ENCODE results near the gene NOP56.

NOP56 gene

DNA sequence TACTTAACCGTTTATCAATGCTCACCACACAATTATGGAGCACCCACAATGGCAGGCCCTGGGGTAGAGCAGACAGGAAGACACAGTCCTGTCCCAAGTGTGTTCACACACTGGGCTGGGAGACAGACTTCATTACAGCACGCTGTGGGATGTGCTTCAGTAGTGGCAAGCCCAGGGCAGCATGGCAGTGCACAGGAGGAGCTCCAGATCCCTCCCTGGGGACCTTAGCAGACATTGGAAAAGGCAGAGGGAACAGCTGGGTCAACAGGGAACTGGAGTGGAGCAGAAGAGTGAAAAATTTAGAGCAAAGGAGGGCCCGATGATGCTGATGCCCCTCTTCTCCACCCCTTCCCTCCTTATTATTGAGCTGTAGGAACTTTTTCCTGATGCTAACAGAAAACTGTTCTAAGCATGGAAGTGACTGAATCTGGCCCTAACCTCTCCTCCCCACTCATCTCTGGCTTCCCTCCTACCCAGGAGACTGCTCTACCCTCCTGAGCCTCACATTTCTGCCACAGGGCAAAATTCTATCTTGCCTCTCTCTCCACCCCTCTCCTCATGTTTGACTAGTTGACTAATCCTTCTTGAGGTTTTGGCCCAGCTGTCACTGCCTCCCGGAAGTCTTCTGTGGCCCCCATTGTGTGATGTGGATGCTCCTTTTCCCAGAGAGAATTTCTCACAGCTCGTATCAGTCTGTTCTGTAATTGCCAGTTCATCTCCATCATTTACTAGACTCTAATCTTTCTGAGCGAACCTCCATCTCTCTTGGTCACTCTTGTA, 41.3 kb upstream of the NOP56 start:
- no peaks in the 10 kb centered on the region for H3F3A ChIP-seq (ENCODE audit: low read depth)
- no peaks in the 10 kb centered on the region for H3K36me3 ChIP-seq (ENCODE audit: insufficient read depth, low read length)
- peaks cover 6% of the 10 kb centered on the region; the same call in 1 of the 2 replicates for H3K9me3 ChIP-seq (ENCODE audit: insufficient read depth, low read depth, low read length)
- no peaks in the 10 kb centered on the region for H4K20me1 ChIP-seq (ENCODE audit: insufficient read depth, low read length, poor library complexity, severe bottlenecking)
- no peak overlapping the region for H3K4me2 ChIP-seq (ENCODE audit: low read depth, low read length, poor library complexity, severe bottlenecking)
- H3K9me2 ChIP-seq (replicated peaks; ENCODE audit: low read depth, low read length), result no peaks in the 10 kb centered on the region
- H3K4me3 ChIP-seq (ENCODE audit: low read length, poor library complexity, severe bottlenecking), result no peak overlapping the region
- no peak overlapping the region for H3K9ac ChIP-seq (ENCODE audit: low read depth, low read length, poor library complexity, severe bottlenecking)
- H3K27me3 ChIP-seq (ENCODE audit: insufficient read depth, low read length, poor library complexity, severe bottlenecking), result no peaks in the 10 kb centered on the region
- TF ChIP-seq EZH2phosphoT487 (IDR thresholded peaks at IDR 0.05; ENCODE audit: borderline replicate concordance), result no peak
- TF ChIP-seq, protein P1, sequence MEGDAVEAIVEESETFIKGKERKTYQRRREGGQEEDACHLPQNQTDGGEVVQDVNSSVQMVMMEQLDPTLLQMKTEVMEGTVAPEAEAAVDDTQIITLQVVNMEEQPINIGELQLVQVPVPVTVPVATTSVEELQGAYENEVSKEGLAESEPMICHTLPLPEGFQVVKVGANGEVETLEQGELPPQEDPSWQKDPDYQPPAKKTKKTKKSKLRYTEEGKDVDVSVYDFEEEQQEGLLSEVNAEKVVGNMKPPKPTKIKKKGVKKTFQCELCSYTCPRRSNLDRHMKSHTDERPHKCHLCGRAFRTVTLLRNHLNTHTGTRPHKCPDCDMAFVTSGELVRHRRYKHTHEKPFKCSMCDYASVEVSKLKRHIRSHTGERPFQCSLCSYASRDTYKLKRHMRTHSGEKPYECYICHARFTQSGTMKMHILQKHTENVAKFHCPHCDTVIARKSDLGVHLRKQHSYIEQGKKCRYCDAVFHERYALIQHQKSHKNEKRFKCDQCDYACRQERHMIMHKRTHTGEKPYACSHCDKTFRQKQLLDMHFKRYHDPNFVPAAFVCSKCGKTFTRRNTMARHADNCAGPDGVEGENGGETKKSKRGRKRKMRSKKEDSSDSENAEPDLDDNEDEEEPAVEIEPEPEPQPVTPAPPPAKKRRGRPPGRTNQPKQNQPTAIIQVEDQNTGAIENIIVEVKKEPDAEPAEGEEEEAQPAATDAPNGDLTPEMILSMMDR (conservative IDR thresholded peaks at IDR 0.05; ENCODE audit: low read length), result no peak
- no peak overlapping the region for H2AFZ ChIP-seq (ENCODE audit: low read length)
- H3K4me1 ChIP-seq (ENCODE audit: insufficient read depth, low read length, poor library complexity, severe bottlenecking), result no peaks in the 10 kb centered on the region
- no peaks in the 10 kb centered on the region for H3K79me2 ChIP-seq (ENCODE audit: insufficient read depth, low read length)

GRCh38 chr20:2612073-2612472, 40.4 kb upstream of the NOP56 start:
- H3K36me3 ChIP-seq (ENCODE audit: insufficient read depth, low read length), result no peaks in the 10 kb centered on the region
- no peak overlapping the region for H3K9ac ChIP-seq (ENCODE audit: low read depth, low read length, poor library complexity, severe bottlenecking)
- H2AFZ ChIP-seq (ENCODE audit: low read length), result no peak overlapping the region
- no peaks in the 10 kb centered on the region for H3K9me2 ChIP-seq (replicated peaks; ENCODE audit: low read depth, low read length)
- no peak overlapping the region for H3K4me3 ChIP-seq (ENCODE audit: low read length, poor library complexity, severe bottlenecking)
- TF ChIP-seq EZH2phosphoT487 (IDR thresholded peaks at IDR 0.05; ENCODE audit: borderline replicate concordance), result no peak
- H3K9me3 ChIP-seq (ENCODE audit: insufficient read depth, low read depth, low read length), result peaks cover 4% of the 10 kb centered on the region; the same call in 1 of the 2 replicates
- no peaks in the 10 kb centered on the region for H4K20me1 ChIP-seq (ENCODE audit: insufficient read depth, low read length, poor library complexity, severe bottlenecking)
- H3F3A ChIP-seq (ENCODE audit: low read depth), result no peaks in the 10 kb centered on the region
- H3K4me1 ChIP-seq (ENCODE audit: insufficient read depth, low read length, poor library complexity, severe bottlenecking), result no peaks in the 10 kb centered on the region
- no peak overlapping the region for H3K4me2 ChIP-seq (ENCODE audit: low read depth, low read length, poor library complexity, severe bottlenecking)
- H3K79me2 ChIP-seq (ENCODE audit: insufficient read depth, low read length), result no peaks in the 10 kb centered on the region
- H3K27me3 ChIP-seq (ENCODE audit: insufficient read depth, low read length, poor library complexity, severe bottlenecking), result no peaks in the 10 kb centered on the region

DNA sequence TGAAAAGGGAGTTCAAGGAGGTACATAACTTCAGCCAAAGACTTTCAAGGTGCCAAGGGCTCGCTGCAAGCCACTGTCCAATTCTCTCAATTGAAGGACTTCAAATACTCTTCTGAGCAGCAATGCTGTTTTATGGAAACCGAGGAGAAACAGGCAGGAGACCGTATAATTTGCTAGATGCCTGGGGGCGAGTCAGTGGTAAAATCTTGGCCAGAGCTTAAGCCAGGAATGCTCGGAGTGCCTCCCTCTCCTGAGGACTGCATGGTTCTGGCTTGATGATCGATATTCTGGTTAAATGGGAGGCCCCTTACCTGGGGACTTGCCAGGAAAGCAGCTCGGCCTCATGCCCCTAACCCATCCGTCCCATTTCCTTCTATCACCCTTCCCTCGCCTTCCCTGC, 35.8 kb upstream of the NOP56 start:
- Histone ChIP-seq H3K4me3 (ENCODE audit: low read length, poor library complexity, severe bottlenecking) (no peak overlapping the region), H4K20me1 (ENCODE audit: insufficient read depth, low read length, poor library complexity, severe bottlenecking) (no peaks in the 10 kb centered on the region), H3K9me2 (replicated peaks; ENCODE audit: low read depth, low read length) (no peaks in the 10 kb centered on the region), H3K9me3 (ENCODE audit: insufficient read depth, low read depth, low read length) (no peaks in the 10 kb centered on the region), H3K4me1 (ENCODE audit: insufficient read depth, low read length, poor library complexity, severe bottlenecking) (no peaks in the 10 kb centered on the region), H3F3A (ENCODE audit: low read depth) (no peaks in the 10 kb centered on the region), H3K79me2 (ENCODE audit: insufficient read depth, low read length) (no peaks in the 10 kb centered on the region), H3K36me3 (ENCODE audit: insufficient read depth, low read length) (no peaks in the 10 kb centered on the region), H3K4me2 (ENCODE audit: low read depth, low read length, poor library complexity, severe bottlenecking) (no peak overlapping the region), H3K9ac (ENCODE audit: low read depth, low read length, poor library complexity, severe bottlenecking) (no peak overlapping the region), H3K27me3 (ENCODE audit: insufficient read depth, low read length, poor library complexity, severe bottlenecking) (no peaks in the 10 kb centered on the region), H2AFZ (ENCODE audit: low read length) (no peak overlapping the region)
- TF ChIP-seq EZH2phosphoT487 (IDR thresholded peaks at IDR 0.05; ENCODE audit: borderline replicate concordance), result no peak
- TF ChIP-seq, protein P1 (conservative IDR thresholded peaks at IDR 0.05; ENCODE audit: low read length), result no peak
